IPS-NIHi7 (cell line): ENCODE results near the gene ALDH9A1.
"Not testable (repeated sequence)": the region's sequence is repeated elsewhere in the genome, so short reads cannot be mapped to it uniquely, and the experiment has no call there.

Experiments used
- DNase-seq: peaks from one replicate; pipeline ENCODE4 v3.0.0; 2012; ENCODE audit warnings: mixed read lengths; ENCODE audit errors: extremely low spot score

ALDH9A1 gene

DNA sequence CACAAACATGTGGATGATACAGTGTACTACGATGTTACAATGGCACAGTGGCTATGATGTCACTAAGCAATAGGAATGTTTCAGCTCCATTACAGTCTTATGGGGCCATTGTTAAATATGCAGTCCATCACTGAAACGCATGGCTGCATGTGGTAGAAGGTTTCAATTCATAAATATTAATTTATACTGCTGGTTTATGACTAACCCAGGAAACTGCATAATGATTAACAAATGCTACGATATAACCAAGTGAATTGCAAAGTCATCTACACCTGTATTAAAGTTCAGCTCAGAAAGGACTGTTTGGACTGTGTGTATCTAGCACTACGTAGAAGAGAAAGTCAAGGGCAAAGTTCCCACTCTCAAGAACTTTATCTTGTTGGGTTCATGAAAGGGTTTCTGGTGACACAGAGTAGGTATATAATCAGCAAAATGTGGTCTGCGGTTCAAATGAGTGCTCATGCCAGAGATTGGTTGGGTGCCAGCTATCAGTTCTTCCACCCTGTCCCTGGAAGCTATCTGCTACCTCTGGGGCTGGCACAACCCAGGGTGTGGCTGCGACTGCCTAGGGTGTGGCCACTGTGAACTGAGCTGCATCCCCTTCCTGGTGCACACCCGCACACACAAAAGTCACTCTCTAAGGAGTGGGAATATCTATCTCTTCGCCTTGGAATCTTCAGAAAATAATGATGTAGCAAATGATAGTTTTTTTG lies 52.6 kb downstream of the ALDH9A1 start:
- no peak for DNase-seq

DNA sequence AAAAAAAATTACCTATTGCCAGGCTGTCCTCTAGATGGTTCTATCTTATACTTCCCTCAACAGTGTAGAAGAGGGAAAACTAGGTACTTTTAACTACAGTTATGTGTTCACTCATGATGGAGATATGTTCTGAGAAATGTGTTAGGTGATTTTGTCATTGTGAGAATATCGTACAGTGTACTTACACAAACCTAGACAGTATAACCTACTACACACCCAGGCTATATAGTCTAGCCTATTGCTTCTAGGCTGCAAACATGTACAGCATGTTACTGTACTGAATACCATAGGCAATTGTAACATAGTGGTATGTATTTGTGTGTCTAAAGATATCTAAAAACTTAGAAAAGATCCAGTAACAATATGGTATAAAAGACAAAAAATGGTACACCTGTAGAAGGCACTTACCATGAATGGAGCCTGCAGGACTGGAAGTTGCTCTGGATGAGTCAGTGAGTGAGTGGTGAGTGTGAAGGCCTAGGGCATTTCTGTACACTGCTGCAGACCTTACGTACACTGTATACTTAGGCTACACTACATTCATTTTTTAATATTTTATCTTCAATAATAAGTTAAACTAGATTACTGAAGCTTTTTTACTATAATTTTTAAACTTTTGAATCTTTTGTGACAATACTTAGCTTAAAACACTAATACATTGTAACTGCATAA lies 54.2 kb downstream of the ALDH9A1 start:
- DNase-seq: no peak

GRCh38 chr1:165641231-165641987 lies 57.0 kb downstream of the ALDH9A1 start:
- DNase-seq: no peak

DNA sequence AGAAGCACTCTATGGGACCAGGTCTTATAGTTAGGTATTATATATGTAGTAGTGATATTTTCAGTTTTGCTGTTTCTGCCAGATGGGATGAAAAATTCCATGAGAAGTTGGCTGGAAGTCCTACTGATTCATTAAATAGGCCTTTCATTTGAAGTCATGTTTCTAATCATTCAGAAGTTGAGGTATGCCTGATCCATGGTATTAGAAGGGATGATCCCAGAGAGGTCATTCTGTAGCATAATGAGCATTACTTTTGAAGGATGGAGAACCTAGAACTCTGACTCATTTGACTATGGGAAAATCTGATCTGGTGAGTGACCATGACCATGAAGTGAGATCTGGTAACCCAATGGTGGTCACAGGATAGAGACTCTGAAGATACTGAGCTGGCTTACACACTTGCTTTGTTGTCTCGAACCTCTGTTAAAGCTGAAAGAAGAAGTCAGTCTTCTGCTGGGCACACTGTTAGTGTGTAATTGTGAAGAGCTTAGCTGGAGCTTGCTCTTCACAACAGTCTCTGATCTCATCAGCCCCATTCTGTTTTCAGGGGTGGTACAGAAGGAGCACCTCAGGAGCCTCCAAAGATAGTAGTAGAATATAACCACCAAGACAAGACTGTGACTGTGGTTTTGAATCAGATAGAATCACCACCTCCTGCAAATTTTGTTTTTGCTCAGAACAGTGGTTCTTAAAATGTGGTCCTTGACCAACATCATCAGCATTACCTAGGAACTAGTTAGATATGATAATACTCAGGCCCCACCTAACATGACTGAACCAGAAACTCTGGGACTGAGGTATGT lies 58.3 kb downstream of the ALDH9A1 start:
- DNase-seq: no peak

GRCh38 chr1:165638211-165638610 lies 60.2 kb downstream of the ALDH9A1 start:
- not testable (repeated sequence) for DNase-seq

DNA sequence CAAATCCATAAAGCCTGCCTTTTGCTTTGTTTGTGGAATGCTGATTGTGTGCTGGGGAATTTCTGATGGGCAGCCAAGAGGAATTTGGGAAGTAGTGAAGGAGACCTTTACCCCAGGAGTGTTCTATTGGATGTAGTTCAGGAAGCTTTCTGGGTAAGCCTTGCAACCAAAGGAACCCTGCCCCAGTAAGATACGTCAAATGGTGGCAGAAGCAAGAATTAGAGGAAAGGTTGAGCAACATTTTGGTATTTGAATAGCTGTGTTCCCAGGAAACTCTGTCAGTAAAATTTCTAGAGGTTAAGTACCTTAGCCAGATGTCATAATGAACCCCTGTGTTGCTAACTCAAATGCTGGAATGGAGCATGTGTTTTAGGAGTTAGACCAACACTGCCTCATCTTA lies 60.9 kb downstream of the ALDH9A1 start:
- no peak for DNase-seq

- no peak for DNase-seq
These were observed 62.5 kb downstream of the ALDH9A1 start for GRCh38 chr1:165635823-165636222.

GRCh38 chr1:165635329-165635728 lies 63.0 kb downstream of the ALDH9A1 start:
- no peak for DNase-seq

DNA sequence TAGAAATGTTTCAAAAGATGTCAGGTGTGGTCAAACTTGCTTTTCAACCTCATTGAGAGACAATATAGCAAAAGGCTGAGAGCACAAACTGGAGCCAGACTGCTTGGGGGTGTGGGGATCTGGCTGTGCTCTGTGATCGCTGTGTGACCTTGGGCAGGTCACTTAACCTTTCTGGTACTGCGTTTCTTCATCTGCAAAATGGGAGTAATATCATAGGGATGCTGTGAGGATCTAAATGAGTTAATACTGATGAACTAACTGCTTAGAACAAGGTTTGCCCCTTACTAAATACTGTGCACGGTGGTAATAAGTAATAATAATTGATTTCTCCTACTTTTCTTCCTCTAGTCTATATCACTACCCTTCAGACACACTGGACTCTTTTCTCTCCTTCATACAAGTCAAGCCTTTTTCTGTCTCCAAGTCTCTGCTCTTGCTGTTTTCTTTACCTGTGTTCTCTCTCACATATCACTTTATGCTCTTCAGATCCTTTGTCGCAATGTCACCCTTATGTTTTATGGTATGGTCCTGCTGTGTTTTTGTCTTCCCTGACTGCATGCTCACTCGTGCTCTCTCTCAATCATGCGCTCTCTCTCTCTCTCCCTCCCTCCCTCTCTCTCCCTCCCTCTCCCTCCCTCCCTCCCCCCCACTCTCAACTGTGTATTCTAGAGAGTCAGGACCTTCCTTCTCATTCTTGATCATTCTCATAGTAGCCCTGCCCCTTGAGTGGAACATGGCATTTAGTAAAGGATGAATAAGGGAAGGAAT lies 64.0 kb downstream of the ALDH9A1 start:
- no peak for DNase-seq

DNA sequence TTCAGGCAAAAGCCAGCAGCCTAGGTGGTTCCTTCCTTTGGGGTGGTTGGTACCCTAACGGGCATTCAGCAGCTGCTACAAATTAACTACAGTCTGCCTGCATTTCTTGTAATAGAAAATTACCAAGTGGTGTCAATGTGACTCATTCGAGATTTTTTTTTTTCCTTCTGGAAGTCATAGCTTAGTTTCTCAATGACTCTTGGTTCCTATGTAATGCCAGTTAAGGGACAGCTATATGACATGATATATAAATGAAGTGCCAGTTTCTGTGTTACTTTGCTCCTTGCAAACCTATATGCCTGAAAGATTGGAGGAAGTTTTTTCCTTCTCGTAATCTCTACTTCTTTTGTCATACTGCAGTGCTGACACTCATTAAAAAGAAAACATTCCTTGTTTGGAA lies 64.7 kb downstream of the ALDH9A1 start:
- DNase-seq: no peak

DNA sequence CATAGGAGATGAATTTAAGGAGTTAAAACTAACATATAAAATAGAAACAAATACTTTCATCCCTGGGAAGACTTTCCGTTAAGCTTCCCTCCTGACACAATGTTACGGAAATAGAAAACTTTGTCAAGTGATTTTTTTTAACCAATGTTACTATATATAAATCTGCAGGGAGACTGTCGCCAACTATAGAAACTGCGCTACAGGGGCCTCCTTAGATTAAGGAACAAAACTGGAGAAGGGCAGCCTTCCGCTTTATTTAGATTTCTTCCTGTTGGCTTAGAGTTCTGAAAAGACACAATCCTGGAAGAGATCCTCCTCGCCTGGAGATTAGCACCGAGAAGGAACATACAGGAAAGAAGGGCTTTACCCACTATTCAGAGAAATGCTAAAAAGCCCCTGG lies 65.9 kb downstream of the ALDH9A1 start:
- no peak for DNase-seq

- peak; percentile 22 for DNase-seq
These were observed 66.3 kb downstream of the ALDH9A1 start for GRCh38 chr1:165632152-165632469.

DNA sequence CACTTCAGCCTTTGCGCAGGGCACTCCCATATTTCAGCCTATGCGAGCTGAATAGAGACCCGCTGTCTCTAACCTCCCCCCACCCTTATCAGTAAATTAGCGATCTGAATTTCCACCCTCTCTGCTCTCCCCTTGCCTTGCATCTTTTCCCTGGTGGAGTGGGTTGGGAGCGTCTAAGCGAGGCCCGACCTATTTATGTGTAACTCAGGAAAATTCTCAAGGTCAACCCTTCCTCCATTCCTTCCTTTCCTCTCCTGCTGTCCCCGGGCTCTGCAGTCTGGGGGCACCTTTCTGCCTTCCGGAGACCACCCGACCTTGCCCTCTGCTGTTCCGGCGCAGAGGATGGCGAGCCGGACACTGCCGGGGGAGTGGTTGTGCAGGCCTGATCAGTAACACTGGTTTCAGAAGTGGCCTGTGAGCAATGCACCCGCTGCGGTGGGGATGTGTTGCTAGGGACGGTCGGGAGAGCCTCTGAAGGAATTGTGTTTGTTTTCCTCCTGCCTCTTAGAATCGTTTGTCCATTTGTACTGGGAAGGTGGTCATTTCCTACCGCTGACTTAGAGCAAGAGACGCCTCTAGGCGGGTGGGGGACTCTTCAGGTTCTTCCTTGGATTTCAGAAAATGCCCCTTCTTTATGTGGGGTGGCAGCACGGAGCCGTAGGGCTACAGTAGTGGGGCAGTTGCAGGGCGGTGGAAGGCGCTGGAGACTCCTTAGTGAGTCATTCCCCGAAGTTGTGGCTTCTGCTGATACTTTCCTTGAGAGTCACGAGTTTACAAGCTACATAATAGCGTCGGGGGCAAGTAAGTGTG lies 66.8 kb downstream of the ALDH9A1 start:
- DNase-seq: peak; percentile 28

DNA sequence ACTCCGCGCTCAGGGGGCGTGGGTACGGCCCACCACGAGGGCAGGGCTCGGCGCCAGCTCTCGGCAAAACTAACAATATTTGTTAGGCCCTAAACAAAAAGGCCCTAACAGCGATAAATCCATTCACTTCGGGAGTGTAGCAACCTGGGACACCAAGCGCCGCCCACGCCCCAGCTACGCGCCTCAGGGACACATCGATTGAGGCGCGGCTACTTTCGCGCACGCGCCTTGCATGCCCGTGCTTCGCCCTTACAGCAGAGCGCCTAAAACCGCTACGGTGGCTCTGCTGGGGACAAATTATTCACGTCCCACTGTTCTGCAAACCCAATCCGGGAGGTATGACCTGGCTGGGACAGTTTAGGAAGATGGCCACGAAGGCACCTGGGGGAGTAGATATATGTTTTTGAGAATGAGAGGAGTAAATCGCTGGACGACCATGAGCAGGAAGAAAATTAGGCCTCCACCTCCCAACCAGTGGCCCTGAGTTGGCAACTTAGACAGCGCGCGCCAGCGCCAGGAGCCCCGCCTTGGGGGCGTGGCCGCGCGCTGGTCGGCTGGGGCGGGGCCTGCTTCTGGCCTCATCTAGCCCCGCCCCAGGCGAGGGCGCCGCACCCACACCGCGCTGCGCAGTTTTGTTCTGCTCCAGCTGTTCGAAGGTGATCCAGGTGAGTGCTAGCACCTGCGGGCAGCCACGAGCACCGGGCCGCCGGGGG lies 67.6 kb downstream of the ALDH9A1 start, which contains the start of gene MGST3:
Gene MGST3 (plus strand): TSS at position 606 of the 713 bp plus-strand sequence. CDS start 18,614 bp downstream, outside the sequence.
- peak; percentile 94 for DNase-seq

GRCh38 chr1:165629848-165630628 lies 68.3 kb downstream of the ALDH9A1 start:
- DNase-seq: peak; percentile 66

- DNase-seq: no peak
These were observed 69.2 kb downstream of the ALDH9A1 start for GRCh38 chr1:165629151-165629550.

- DNase-seq: no peak
These were observed 70.1 kb downstream of the ALDH9A1 start for GRCh38 chr1:165628147-165628822.

DNA sequence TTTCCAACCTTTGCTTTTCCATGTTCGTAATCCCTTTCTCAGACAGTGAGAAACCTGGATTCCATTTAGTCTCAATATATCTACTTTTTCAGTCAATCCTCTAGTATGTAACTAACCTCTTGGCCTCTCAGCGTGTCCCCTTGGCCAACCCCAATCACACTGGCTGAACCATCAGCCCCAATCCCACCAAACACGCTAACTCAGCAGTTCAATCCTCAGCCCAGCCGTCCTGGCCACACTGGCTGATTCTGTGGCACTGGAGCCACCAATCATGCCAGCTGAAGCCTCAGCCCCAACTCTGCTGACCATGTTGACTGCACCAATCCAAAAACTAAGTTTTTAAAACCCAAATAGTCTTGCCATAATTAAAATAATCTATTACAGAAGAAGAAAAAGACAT lies 73.9 kb downstream of the ALDH9A1 start:
- no peak for DNase-seq
